PC-9 (cell line): ENCODE measurements around the gene DENND11. TPM values are rescaled to one million over a fixed set of nuclear protein-coding genes. Genes with fewer than 3 reads are reported as not detected.

Experiments
- BruUV-seq: library from RNA; stranded (reverse); fragments of 400-500 nt; replicated peaks from 2 replicates; lab custom pipeline; 2021; lab: Mats Ljungman, UMichigan
- CTCF ChIA-PET: fragments of 300-600 bp; sonication (Branson Sonifier 250); formaldehyde crosslinking; loops from one replicate; lab custom pipeline; 2022; ENCODE audit warnings: antibody characterized with exemption; lab: Charles Lee
- POLR2A ChIA-PET: fragments of 300-600 bp; sonication (Branson Sonifier 250); formaldehyde crosslinking; loops from one replicate; lab custom pipeline; 2022; ENCODE audit warnings: antibody characterized with exemption; ENCODE audit not compliant: unreplicated experiment; lab: Charles Lee
- DNase-seq, 2 experiments: peaks; one replicate each; pipeline versions ENCODE4 v3.0.0 to v3.0.0-alpha.2; 2015 to 2022; ENCODE audit warnings: mixed read lengths in 1 of 2
- H2AFZ ChIP-seq: fragments of 200-600 bp; sonication (generic); 2 replicates; pipeline ENCODE4 v1.8.1; 2017; ENCODE audit warnings: antibody characterized with exemption
- H3F3A ChIP-seq: fragments of 200-600 bp; sonication (generic); 2 replicates; pipeline ENCODE4 v1.8.1; 2017; ENCODE audit warnings: antibody characterized with exemption, mild to moderate bottlenecking, low read depth; ENCODE audit not compliant: insufficient read depth
- H3K27ac ChIP-seq: fragments of 200-600 bp; sonication (generic); 2 replicates; pipeline ENCODE4 v1.6.1; 2016; ENCODE audit warnings: mixed run types
- H3K27me3 ChIP-seq: fragments of 200-600 bp; sonication (generic); 2 replicates; pipeline ENCODE4 v1.6.1; 2016; ENCODE audit warnings: low read depth, mixed run types; ENCODE audit not compliant: insufficient read depth
- H3K36me3 ChIP-seq: fragments of 200-600 bp; sonication (generic); 2 replicates; pipeline ENCODE4 v1.6.1; 2016; ENCODE audit warnings: low read depth, mixed run types
- H3K4me1 ChIP-seq: fragments of 200-600 bp; sonication (generic); replicated peaks from 2 replicates; pipeline ENCODE4 v1.6.1; 2016; ENCODE audit warnings: mixed run types; ENCODE audit not compliant: insufficient read depth
- H3K4me2 ChIP-seq: fragments of 200-600 bp; sonication (generic); 2 replicates; pipeline ENCODE4 v1.6.1; 2017; ENCODE audit warnings: mixed run types
- H3K4me3 ChIP-seq: fragments of 200-600 bp; sonication (generic); 2 replicates; pipeline ENCODE4 v1.6.1; 2016; ENCODE audit warnings: mixed run types
- H3K79me2 ChIP-seq: fragments of 200-600 bp; sonication (generic); 2 replicates; pipeline ENCODE4 v1.6.1; 2017; ENCODE audit warnings: low read depth, mixed run types
- H3K9me2 ChIP-seq: fragments of 200-600 bp; sonication (generic); 2 replicates; pipeline ENCODE4 v1.8.1; 2017; ENCODE audit warnings: mild to moderate bottlenecking; ENCODE audit not compliant: insufficient read depth
- H3K9me3 ChIP-seq: fragments of 200-600 bp; sonication (generic); 2 replicates; pipeline ENCODE4 v1.8.1; 2016; ENCODE audit warnings: low read depth; ENCODE audit not compliant: insufficient read depth
- H4K20me1 ChIP-seq: fragments of 200-600 bp; sonication (generic); 2 replicates; pipeline ENCODE4 v1.8.1; 2017; ENCODE audit not compliant: insufficient read depth
- EZH2 ChIP-seq: fragments of 200-600 bp; sonication (generic); IDR thresholded peaks from 2 replicates; pipeline ENCODE4 v1.8.0; 2017; ENCODE audit warnings: antibody characterized with exemption, low read depth
- intact Hi-C: fragments of 100-400 bp; cut with micrococcal nuclease; formaldehyde crosslinking; loops from one replicate; pipeline ENCODE4 v1.10.0; 2022; ENCODE audit not compliant: unreplicated experiment
- total RNA-seq: library from RNA; stranded (reverse); gene quantifications from 2 replicates; pipeline ENCODE4 v1.2.3, GENCODE V29; 2021
- TF ChIP-seq, protein P1 (sequence below): fragments of 200-600 bp; sonication (generic); conservative IDR thresholded peaks from 2 replicates; pipeline ENCODE4 v1.6.1; 2017; ENCODE audit warnings: mixed run types, antibody characterized with exemption, mild to moderate bottlenecking, moderate library complexity

DENND11 gene
- total RNA-seq, 1 experiment from 2014 or later, result 49.4 TPM

DNA sequence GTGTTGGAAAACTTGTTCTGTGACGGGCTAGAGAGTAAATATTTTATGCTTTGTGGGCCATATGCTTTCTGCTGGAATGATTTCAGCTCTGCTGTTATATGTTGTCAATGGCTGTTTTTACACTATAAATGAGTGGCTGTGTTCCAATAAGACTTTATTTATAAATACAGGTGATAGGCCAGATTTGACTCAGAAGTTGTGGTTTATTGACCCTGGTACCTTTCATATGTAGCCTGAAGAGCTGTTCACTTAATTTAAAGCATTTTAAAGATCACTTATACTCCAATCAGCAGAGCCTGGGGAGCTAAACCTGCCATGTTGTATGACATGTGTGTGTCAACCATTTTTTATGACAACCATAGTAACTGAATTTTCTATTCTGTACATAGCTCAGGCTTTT is 27.1 kb upstream of the DENND11 start:
- TF ChIP-seq, protein P1, sequence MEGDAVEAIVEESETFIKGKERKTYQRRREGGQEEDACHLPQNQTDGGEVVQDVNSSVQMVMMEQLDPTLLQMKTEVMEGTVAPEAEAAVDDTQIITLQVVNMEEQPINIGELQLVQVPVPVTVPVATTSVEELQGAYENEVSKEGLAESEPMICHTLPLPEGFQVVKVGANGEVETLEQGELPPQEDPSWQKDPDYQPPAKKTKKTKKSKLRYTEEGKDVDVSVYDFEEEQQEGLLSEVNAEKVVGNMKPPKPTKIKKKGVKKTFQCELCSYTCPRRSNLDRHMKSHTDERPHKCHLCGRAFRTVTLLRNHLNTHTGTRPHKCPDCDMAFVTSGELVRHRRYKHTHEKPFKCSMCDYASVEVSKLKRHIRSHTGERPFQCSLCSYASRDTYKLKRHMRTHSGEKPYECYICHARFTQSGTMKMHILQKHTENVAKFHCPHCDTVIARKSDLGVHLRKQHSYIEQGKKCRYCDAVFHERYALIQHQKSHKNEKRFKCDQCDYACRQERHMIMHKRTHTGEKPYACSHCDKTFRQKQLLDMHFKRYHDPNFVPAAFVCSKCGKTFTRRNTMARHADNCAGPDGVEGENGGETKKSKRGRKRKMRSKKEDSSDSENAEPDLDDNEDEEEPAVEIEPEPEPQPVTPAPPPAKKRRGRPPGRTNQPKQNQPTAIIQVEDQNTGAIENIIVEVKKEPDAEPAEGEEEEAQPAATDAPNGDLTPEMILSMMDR, result no peak
- TF ChIP-seq EZH2, result no peak
- Histone ChIP-seq H3F3A (no peaks in the 10 kb centered on the region), H3K9me3 (no peaks in the 10 kb centered on the region), H3K27me3 (no peaks in the 10 kb centered on the region), H3K4me3 (no peak overlapping the region), H4K20me1 (no peaks in the 10 kb centered on the region), H3K4me2 (no peak overlapping the region), H2AFZ (no peak overlapping the region), H3K4me1 (no peaks in the 10 kb centered on the region), H3K9me2 (no peaks in the 10 kb centered on the region), H3K79me2 (no peaks in the 10 kb centered on the region), H3K27ac (no peak overlapping the region), H3K36me3 (no peaks in the 10 kb centered on the region)
- DNase-seq, result no peak
- intact Hi-C loops, result no loop called here
- POLR2A ChIA-PET, result no interaction called here
- BruUV-seq, result no TSS peak
- CTCF ChIA-PET, result no interaction called here

- Histone ChIP-seq H3K79me2 (no peaks in the 10 kb centered on the region), H3F3A (no peaks in the 10 kb centered on the region), H3K4me2 (no peak overlapping the region), H3K27ac (no peak overlapping the region), H2AFZ (no peak overlapping the region), H3K36me3 (no peaks in the 10 kb centered on the region), H3K9me2 (no peaks in the 10 kb centered on the region; the same call in 1 of the 2 replicates), H3K4me1 (no peaks in the 10 kb centered on the region), H3K9me3 (no peaks in the 10 kb centered on the region), H3K27me3 (no peaks in the 10 kb centered on the region), H3K4me3 (no peak overlapping the region), H4K20me1 (no peaks in the 10 kb centered on the region)
- ChIA-PET CTCF (no interaction called here), POLR2A (interaction anchor here (0.7 kb wide), 1 partner anchor 14 kb away, joined by 4 read pairs; no protein-coding TSS in a partner anchor)
- TF ChIP-seq EZH2, result no peak
- TF ChIP-seq, protein P1, result no peak
- no TSS peak for BruUV-seq
- intact Hi-C loops, result no loop called here
- DNase-seq, result no peak
Observed at GRCh38 chr7:141722529-141722928, 20.6 kb upstream of the DENND11 start.

DNA sequence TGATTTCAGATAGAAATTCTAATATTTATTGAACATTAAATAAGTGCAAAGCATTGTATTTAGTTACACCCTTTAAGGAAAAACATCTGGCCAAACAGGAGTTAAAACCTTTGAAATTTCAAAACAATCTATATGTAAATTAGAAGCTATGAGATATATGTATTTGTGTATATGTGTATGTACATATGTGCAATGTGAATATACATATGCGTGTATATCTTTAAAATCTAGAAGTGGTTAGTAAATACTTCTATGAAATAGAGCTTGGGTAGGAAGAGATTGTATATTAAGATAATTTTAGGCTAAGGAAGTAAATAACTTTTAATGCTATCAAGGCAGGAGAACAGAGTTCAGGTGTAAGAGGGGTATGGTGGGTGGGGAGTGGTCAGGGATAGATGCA is 15.5 kb upstream of the DENND11 start:
- Histone ChIP-seq H3K4me2 (no peak overlapping the region), H2AFZ (no peak overlapping the region), H4K20me1 (no peaks in the 10 kb centered on the region), H3K36me3 (no peaks in the 10 kb centered on the region), H3K27me3 (peaks cover 13% of the 10 kb centered on the region; the same call in 1 of the 2 replicates), H3K4me3 (no peak overlapping the region), H3K4me1 (no peaks in the 10 kb centered on the region), H3K79me2 (no peaks in the 10 kb centered on the region), H3F3A (no peaks in the 10 kb centered on the region), H3K9me3 (no peaks in the 10 kb centered on the region), H3K27ac (no peak overlapping the region), H3K9me2 (no peaks in the 10 kb centered on the region)
- BruUV-seq, result no TSS peak
- ChIA-PET CTCF (no interaction called here), POLR2A (no interaction called here)
- TF ChIP-seq, protein P1, result no peak
- no peak for TF ChIP-seq EZH2
- intact Hi-C loops, result no loop called here
- DNase-seq, result no peak
